Measurements from ENCODE around the gene SSTR3.

Gene SSTR3

DNA sequence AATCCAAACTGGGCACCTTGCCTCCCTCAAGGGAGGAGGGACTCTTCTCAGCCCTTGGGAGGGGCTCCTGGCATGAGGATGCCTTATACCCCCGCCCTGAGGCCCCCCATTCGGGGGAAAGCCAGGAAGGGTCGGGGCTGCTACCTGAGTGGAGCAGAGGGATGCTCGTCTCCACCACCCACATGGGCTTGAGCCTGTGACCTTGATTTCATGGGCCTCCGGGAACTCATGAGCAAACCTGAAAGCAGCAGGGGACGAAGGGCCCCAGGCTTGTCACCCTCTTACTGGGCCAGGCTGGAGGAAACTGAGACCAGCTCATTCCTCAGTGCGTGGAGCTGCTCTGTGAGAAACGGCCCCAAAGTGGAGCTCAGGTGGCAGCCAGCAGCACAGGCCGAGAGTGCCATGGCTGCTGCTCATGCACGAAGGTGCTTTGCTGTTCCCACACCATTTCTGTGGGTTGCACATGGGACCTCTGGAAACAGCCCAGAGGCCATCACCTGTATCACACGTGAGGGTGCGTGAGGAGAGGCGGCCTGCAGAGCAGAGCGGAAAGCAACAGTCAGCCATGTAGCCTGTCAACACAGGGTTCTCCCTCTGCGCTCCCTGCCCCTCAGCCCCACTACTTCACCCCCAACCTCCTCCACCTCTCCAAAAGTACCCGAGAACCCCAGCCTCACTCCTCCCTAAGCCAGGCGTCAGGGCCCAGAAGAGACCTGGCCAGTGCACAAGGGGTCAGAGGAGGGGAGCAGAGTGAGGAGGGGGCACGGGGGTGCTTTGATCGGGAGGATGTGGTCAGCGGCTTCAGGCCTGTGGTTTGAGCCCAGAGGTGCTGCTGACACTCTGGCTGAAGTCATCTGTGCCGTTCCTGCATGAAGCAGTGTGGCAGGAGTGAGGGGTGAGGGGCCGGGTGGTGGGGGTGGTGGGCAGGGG is 48.4 kb downstream of the SSTR3 start:
- DNase-seq = no peak

DNA sequence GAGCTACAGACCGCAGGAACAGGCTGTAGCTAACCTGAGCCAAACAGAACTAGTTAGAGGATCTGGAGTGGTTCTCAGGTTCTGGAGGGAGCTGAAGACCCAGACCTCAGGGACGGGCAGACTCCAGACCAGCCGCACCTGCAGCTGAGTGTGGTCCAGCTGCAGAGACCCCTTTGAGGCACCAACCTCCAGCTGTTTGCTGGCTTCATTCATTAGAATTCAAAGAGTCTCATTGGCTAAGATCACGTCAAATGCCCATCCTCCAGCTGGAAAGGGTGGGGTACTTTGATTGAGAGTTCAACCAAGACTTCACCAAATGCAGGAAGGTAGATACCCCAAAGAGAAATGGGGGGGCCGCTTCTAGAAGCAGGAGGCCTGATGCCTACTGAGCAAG is 49.2 kb downstream of the SSTR3 start:
- DNase-seq = no peak

DNA sequence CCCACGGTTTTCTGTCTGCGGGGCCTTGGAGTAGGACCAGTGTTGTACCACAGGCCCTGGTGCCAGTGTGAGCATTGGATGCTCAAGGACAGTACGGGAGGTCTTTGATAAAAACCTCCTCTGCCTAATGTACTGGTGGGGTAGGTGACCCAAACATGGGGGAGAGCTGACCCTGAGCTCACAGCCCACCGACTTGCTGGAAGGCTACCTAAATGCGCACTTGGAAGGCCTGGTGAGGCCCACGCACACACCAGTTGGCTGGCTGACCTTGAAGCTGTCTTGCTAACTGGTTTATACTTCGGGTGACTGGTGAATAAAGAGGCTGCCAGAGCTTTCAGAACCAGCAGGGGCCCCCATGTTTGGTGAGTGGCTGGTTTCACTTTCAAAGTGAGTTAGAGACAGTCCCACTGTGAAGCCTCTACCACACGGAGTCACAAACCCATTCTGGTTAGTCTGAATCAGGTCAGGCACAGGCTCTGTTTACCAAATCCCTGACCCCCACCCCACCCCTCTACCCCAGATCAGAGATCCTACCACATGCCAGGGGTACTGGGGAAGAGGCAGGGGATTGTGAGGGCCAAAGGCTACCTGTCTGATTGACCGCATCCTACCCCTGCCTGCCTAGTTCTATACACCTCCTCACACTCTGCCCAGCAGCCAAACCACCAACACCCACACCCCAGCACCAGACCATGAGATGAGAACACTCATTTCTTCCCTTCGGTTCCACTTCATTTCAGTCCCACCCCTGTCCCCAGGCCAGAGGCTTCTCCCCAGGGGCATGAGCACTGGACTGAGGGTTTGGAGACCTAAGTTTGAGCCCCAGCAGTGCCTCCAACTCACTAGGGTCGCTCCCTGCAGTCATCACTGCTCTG is 49.8 kb downstream of the SSTR3 start:
- no peak for DNase-seq

DNA sequence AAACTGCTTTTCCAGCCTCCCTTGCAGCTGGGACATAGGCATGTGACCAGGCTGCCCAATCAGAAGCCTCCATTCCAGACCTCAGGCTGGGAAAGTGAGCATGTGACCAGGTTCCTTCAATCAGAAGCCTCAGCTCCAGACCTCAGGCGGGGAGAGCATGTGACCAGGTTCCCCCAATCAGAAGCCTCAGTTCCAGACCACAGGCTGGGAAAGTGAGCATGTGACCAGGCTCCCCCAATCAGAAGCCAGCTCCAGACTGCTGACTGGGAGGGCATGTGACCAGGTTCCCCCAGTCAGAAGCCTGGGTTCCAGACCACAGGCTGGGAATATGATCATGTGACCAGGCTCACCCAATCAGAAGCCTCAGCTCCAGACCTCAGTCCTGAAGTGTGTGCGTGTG is 50.8 kb downstream of the SSTR3 start:
- no peak for DNase-seq

DNA sequence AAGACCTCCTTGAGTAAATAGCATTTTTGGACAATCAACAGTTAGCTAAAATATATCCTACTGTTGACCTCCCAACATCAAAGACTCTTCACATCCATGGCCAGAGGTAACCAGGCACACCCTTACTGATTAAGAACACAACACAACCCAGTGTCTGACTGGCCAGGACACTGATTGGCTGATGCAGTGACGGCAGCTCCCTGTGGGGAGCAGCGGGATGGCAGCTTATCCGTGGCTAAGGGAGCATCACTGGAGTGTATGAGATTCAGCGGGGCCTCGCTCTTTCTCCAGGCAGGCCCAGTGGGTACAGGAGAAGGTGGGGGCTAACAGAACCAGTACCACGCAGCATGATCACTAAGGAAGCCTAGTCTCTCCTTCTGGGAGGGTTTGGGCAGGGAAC is 52.2 kb downstream of the SSTR3 start:
- no peak for DNase-seq

DNA sequence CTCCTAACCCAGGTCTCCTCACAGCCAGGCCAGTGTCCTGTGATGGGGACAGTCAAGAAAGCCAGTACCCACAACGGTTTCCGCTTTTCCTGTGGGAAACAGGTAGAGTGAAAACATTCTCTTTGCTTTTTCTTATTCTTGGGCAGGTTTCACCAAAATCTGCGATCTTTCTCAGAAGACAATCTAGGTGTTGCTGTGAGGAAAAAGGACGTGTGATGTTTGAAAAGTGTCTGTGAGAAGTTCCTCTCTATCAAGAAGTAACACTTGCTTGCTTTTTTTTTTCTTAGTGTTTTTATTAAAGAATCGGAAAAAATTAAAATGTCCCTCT is 53.4 kb downstream of the SSTR3 start:
- no peak for DNase-seq

DNA sequence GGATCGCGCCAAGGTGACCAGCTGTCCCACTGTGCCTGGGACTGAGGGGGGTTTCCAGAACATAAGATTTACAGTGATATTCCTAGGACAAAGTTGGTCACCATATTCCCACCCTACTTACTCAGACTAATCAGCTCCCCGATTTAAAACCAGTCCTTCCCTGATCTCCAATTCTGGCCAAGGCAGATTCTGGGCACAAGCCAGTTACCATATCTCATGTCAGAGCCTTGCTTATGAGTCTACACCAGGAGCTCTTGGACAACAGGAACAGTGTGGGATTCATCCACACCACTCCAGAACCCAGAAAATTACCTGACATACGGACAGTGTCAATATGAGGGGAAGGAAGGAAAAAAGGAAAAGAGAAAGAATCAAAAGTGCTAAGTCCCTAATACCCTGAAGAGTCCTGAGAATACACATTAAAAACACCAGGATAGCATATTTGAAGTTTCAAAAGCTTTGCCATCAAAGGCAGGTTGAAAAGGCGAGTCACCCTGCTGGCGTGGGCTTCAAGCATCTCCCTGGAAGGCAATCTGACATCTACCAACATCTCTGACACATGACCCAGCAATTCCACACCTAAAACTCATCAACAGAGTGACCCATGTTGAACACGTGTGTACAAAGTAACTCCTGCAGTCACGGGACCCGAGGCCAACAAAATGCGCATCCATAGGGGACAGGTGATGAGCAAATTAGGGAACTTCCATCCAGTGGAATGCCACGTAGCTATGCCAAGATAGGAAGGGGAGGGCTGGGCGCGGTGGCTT is 54.6 kb downstream of the SSTR3 start:
- DNase-seq = no peak

DNA sequence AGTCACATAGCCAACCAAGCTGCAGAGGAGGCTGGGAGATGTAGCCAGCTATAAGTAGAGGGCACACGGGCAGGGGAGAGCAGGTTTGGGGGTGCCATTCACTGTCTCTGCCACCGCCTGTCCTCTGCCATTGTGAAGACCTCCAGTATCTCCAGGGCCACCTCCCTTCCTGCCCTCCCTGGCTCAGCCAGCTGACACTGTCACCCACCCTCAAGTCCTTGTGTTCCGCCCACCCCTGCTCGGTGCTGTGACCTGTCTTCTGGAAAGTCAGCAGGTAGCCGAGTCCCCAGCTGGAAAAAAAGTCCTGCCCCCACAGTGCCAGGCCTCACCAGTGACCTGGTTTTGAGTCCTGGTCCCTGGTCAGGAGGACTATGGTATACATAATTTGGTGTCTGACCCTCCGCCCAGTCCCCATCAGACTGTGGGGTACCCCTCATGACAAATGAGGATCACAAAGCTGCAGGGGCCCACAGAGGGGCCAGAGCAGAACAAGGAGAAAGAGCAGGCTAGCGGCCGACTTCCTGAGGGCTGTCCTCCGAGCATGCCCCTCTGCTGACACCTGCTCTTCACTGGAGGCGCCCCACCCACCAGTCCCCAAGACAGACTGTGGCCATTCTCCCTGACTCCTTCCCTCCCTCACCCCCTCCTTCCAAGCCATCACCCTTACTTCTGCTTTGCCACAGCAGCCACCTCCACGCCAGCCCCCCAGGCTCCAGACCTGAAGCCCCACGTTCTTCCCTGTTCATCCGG is 55.4 kb downstream of the SSTR3 start:
- DNase-seq = no peak

DNA sequence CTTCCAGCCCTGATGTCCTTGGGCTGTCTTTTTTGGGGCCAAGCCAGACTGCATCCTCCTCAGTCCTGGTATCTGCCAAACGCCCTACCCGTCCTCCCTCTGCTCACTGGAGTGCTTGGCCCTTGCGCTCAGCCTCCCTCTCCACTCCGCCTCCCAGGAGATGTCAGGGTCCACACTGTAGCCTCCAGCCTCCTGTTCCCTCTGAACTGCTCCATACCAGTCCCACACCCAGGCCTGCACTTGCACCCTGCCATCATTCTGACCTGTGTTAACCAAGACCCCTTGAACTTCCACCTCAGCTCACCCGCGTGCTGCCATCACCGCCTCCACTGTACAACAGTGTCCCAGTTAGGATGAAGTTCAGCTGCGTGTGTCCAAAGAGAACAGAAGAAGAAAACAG is 56.3 kb downstream of the SSTR3 start:
- DNase-seq = no peak

DNA sequence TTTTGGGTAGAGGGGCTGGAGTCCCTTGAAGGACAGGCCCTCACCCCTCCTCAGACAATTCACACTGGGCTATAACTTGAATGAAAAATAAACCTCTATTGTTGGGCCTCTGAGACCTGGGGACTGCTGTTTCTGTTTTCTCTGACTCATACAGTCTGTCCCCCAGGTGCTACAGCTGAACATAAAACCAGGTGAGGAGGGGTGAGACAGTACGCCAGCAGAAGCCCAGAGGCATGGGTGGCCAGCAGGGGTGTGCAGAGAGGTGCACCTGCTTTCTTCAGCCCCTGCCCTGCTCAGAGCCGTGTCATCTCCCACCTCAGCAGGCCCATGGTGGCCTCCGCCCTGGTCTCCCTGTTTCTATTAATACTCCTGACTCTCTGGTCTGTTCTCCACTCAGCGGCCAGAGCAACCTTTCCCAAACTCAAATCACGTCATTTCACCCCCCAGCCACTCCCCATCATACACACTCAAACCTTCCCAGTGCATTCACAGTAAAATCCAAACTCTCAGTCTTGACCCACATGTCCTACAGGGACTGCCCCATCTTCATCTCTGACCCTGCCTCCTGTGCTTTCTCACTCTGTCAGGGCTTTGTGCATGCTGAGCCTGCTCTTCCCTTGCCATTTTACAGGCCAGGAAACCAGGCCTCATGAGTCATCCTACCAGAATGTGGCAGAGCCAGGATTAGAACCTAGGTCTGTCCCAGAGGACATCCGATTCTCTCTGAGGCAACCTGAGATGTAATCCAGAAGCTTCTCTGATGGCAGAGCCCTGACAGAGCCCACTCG is 57.2 kb downstream of the SSTR3 start:
- DNase-seq = no peak

All from NCI-H1105 (cell line).